Peyer's patch (tissue), 4 donors: Measurements from ENCODE around the gene ITSN2.

Experiments
- POLR2A ChIP-seq, 2 donors: fragments of 450-650 bp; IDR thresholded peaks; one replicate each; pipeline ENCODE4 v1.5.1; 2017; ENCODE audit warnings: antibody characterized with exemption in 2 of 2, mild to moderate bottlenecking in 2 of 2, moderate library complexity in 2 of 2
- TF ChIP-seq, protein P1 (sequence below), 6 experiments: fragments of 450-650 bp in 4 of 6; fragments of 200-600 bp in 2 of 6; sonication (generic) in 1 of 6; IDR thresholded peaks; one replicate each; pipeline ENCODE4 v1.5.1; 2017 to 2019; ENCODE audit warnings: antibody characterized with exemption in 6 of 6, mild to moderate bottlenecking in 3 of 6, moderate library complexity in 1 of 6

DNA sequence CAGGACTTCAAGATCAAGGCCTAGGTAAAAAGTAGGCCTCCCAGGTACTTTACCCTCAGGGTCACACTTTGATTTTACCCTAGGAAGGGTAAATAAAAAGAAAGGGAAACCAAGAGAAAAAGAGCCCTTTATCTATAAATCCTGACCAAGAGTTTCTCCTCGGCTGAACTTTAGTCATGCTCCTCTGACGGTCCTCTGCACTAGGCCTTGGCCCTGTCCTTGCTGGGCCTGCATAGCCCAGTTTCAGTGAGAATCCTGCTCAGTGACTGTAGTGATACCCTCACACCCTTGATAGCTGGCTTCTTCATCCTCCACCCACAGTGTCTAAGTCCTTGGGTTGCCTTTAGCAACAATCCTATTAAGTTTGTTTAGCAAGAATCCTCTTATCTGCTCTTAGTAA is 20.5 kb upstream of the ITSN2 start:
- TF ChIP-seq, protein P1, sequence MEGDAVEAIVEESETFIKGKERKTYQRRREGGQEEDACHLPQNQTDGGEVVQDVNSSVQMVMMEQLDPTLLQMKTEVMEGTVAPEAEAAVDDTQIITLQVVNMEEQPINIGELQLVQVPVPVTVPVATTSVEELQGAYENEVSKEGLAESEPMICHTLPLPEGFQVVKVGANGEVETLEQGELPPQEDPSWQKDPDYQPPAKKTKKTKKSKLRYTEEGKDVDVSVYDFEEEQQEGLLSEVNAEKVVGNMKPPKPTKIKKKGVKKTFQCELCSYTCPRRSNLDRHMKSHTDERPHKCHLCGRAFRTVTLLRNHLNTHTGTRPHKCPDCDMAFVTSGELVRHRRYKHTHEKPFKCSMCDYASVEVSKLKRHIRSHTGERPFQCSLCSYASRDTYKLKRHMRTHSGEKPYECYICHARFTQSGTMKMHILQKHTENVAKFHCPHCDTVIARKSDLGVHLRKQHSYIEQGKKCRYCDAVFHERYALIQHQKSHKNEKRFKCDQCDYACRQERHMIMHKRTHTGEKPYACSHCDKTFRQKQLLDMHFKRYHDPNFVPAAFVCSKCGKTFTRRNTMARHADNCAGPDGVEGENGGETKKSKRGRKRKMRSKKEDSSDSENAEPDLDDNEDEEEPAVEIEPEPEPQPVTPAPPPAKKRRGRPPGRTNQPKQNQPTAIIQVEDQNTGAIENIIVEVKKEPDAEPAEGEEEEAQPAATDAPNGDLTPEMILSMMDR (IDR thresholded peaks at IDR 0.05) = no peak
- TF ChIP-seq POLR2A (IDR thresholded peaks at IDR 0.05) = no peak
